Measurements from ENCODE around the gene SPATS2L. TPM values are rescaled to one million over a fixed set of nuclear protein-coding genes. Genes with fewer than 3 reads are reported as not detected.
A peak's percentile ranks its signal among the peaks of the same experiment; 100 is the strongest.

Gene SPATS2L
- 45.9 and 47.3 TPM in 2 replicates for total RNA-seq (2021)
- long read RNA-seq, transcript SPATS2L-202 (12 exons, 2,119 nt) = major isoform, 5 of 33 reads
- long read RNA-seq, partial matches to known transcripts = 10 of 33 reads
- long read RNA-seq, other reads (novel, unspliced or antisense) = 10 of 33 reads

GRCh38 chr2:200306196-200306930, at the start of gene SPATS2L:
Gene SPATS2L (plus strand): TSS chr2:200306693. CDS start chr2:200389245, 82,552 bp downstream.
- Histone ChIP-seq H3K79me1 (ENCODE audit: insufficient read depth, low read depth, low read length, poor library complexity, severe bottlenecking) (no peaks in the 10 kb centered on the region), H3K56ac (ENCODE audit: insufficient read length, low read depth, low read length) (no peak within 1 kb of the TSS), H3K18ac (ENCODE audit: insufficient read length, low read depth, low read length) (peak within 1 kb of the TSS; percentile 91), H3K23ac (ENCODE audit: insufficient read length, low read depth, low read length) (no peak within 1 kb of the TSS), H3K27ac (ENCODE audit: insufficient read length, low read depth, low read length) (peak within 1 kb of the TSS; percentile 66), H3K79me2 (ENCODE audit: insufficient read depth, low read length) (peaks cover 36% of the 10 kb centered on the region), H4K20me1 (ENCODE audit: control insufficient read depth, insufficient read depth, insufficient read length) (no peaks in the 10 kb centered on the region), H2BK15ac (ENCODE audit: low read depth, low read length) (no peak within 1 kb of the TSS), H4K8ac (replicated peaks; ENCODE audit: insufficient read length, low read depth, low read length) (no peak within 1 kb of the TSS), H2AK5ac (ENCODE audit: insufficient read length, low read length) (no peak within 1 kb of the TSS), H3K14ac (ENCODE audit: insufficient read depth, low read length) (peak within 1 kb of the TSS; percentile 89), H2BK12ac (ENCODE audit: insufficient read length, low read depth, low read length) (no peak within 1 kb of the TSS), H2BK5ac (ENCODE audit: insufficient read length, low read length) (peak within 1 kb of the TSS; percentile 82), H3T11ph (ENCODE audit: low read length) (no peak within 1 kb of the TSS), H3K9ac (ENCODE audit: extremely low read depth, insufficient read length, low read length) (peak within 1 kb of the TSS; percentile 95), H2AFZ (ENCODE audit: low read length) (no peak within 1 kb of the TSS), H3K23me2 (ENCODE audit: insufficient read length, low read depth, low read length, poor library complexity, severe bottlenecking) (peaks cover 12% of the 10 kb centered on the region), H2BK20ac (ENCODE audit: low read depth, low read length, poor library complexity, severe bottlenecking) (no peak within 1 kb of the TSS), H4K5ac (ENCODE audit: insufficient read length, low read depth, low read length) (peak within 1 kb of the TSS; percentile 59), H3K4ac (ENCODE audit: low read depth, low read length) (no peak within 1 kb of the TSS), H4K91ac (ENCODE audit: insufficient read length, low read depth, low read length) (no peak within 1 kb of the TSS), H3K4me2 (ENCODE audit: insufficient read depth, insufficient read length, low read length) (peak within 1 kb of the TSS; percentile 95), H3K4me1 (ENCODE audit: insufficient read depth, low read length) (peaks cover 16% of the 10 kb centered on the region; the same call in 1 of the 2 replicates), H2BK120ac (ENCODE audit: low read depth, low read length, poor library complexity, severe bottlenecking) (no peak within 1 kb of the TSS), H3K9me3 (ENCODE audit: control insufficient read depth, low read depth, low read length) (no peaks in the 10 kb centered on the region), H3K27me3 (ENCODE audit: insufficient read depth, low read length) (no peaks in the 10 kb centered on the region)
- no peak for TF ChIP-seq CTCF (conservative IDR thresholded peaks at IDR 0.05)
- WGBS (ENCODE audit: extremely low coverage, insufficient read length, low lambda C conversion rate) = no CpG with 5 or more reads among the region's 69 CpGs
- peak within 1 kb of the TSS; percentile 83 to 94 (median 83) for H3K27ac Mint-ChIP-seq
- peak; percentile 65 for DNase-seq
- H3K36me3 Mint-ChIP-seq (ENCODE audit: insufficient read depth in 1 of 3, low read depth in 3 of 3) = peaks cover 0 to 3% (median 0%) of the 10 kb centered on the region in 3 experiments; a peak in 1 of 7 replicates
- H3K4me1 Mint-ChIP-seq = peaks cover 42 to 45% of the 10 kb centered on the region in 2 experiments
- H3K9me3 Mint-ChIP-seq = no peaks in the 10 kb centered on the region; a peak in 2 of 5 replicates
- H3K4me3 Mint-ChIP-seq = peak within 1 kb of the TSS; percentile 76 to 87
- no peaks in the 10 kb centered on the region for H3K27me3 Mint-ChIP-seq (ENCODE audit: low read depth)
